GM23338 (cell line): ENCODE results near the gene MAP6D1. TPM values are rescaled to one million over a fixed set of nuclear protein-coding genes. Genes with fewer than 3 reads are reported as not detected.

Experiments
- ATAC-seq: fragments of 200-7000 bp; cut with Tn5 transposase; 3 replicates; pipeline ENCODE4 v1.9.1; 2020
- DNase-seq: peaks from one replicate; pipeline ENCODE4 v3.0.0-alpha.2; 2015; ENCODE audit warnings: low spot score
- H2AFZ ChIP-seq: fragments of 200-600 bp; sonication (generic); 2 replicates; pipeline ENCODE4 v1.8.0; 2016; ENCODE audit warnings: antibody characterized with exemption, mild to moderate bottlenecking, moderate library complexity
- H3F3A ChIP-seq: fragments of 200-600 bp; sonication (generic); replicated peaks from 2 replicates; pipeline ENCODE4 v1.8.0; 2017; ENCODE audit warnings: antibody characterized with exemption, mixed run types, low read depth
- H3K27ac ChIP-seq: fragments of 200-600 bp; sonication (generic); 2 replicates; pipeline ENCODE4 v1.6.1; 2016; ENCODE audit warnings: low read depth
- H3K27me3 ChIP-seq: fragments of 200-600 bp; sonication (generic); 2 replicates; pipeline ENCODE4 v1.8.0; 2016; ENCODE audit warnings: mild to moderate bottlenecking, mixed run types, moderate library complexity; ENCODE audit not compliant: insufficient read depth
- H3K36me3 ChIP-seq: fragments of 200-600 bp; sonication (generic); 2 replicates; pipeline ENCODE4 v1.8.0; 2016; ENCODE audit warnings: mild to moderate bottlenecking; ENCODE audit not compliant: insufficient read depth
- H3K4me1 ChIP-seq: fragments of 200-600 bp; sonication (generic); 2 replicates; pipeline ENCODE4 v1.8.0; 2016; ENCODE audit warnings: mild to moderate bottlenecking, moderate library complexity; ENCODE audit not compliant: insufficient read depth
- H3K4me2 ChIP-seq: fragments of 200-600 bp; sonication (generic); 2 replicates; pipeline ENCODE4 v1.7.1; 2017; ENCODE audit warnings: mixed run types
- H3K4me3 ChIP-seq: fragments of 200-600 bp; sonication (generic); 2 replicates; pipeline ENCODE4 v1.6.1; 2016; ENCODE audit warnings: mixed run types
- H3K79me2 ChIP-seq: fragments of 200-600 bp; sonication (generic); replicated peaks from 2 replicates; pipeline ENCODE4 v1.8.0; 2017; ENCODE audit warnings: mild to moderate bottlenecking; ENCODE audit not compliant: insufficient read depth
- H3K9me2 ChIP-seq: fragments of 200-600 bp; sonication (generic); 2 replicates; pipeline ENCODE4 v1.8.0; 2017; ENCODE audit not compliant: insufficient read depth
- H4K20me1 ChIP-seq: fragments of 200-600 bp; sonication (generic); replicated peaks from 2 replicates; pipeline ENCODE4 v1.8.0; 2017; ENCODE audit warnings: mild to moderate bottlenecking; ENCODE audit not compliant: insufficient read depth
- H3K27ac Mint-ChIP-seq: 2 replicates; pipeline ENCODE4 v1.8.0; 2020; ENCODE audit warnings: inconsistent platforms, mild to moderate bottlenecking, moderate library complexity, mixed read lengths
- H3K27me3 Mint-ChIP-seq: 3 replicates; pipeline ENCODE4 v1.8.0; 2022; ENCODE audit warnings: low read depth, mild to moderate bottlenecking, moderate library complexity, mixed read lengths, inconsistent platforms; ENCODE audit not compliant: insufficient read depth, poor library complexity
- H3K36me3 Mint-ChIP-seq: 3 replicates; pipeline ENCODE4 v1.8.0; 2021; ENCODE audit warnings: low read depth, mild to moderate bottlenecking, inconsistent platforms, moderate library complexity, mixed read lengths
- H3K4me1 Mint-ChIP-seq: 3 replicates; pipeline ENCODE4 v1.8.0; 2020; ENCODE audit warnings: mild to moderate bottlenecking, inconsistent platforms, mixed read lengths
- H3K4me3 Mint-ChIP-seq: 3 replicates; pipeline ENCODE4 v1.8.0; 2021; ENCODE audit warnings: moderate library complexity, mild to moderate bottlenecking, inconsistent platforms, mixed read lengths
- H3K9me3 Mint-ChIP-seq: 3 replicates; pipeline ENCODE4 v1.8.0; 2020; ENCODE audit warnings: moderate library complexity, mild to moderate bottlenecking, inconsistent platforms, mixed read lengths
- CREB1 ChIP-seq: fragments of 250-450 bp; sonication (Bioruptor Pico); IDR thresholded peaks from 2 replicates; pipeline ENCODE4 v1.5.0; 2020; ENCODE audit warnings: low read depth, mild to moderate bottlenecking, moderate library complexity
- ETS1 ChIP-seq: IDR thresholded peaks from 2 replicates; pipeline ENCODE4 v1.6.1; 2016; ENCODE audit warnings: antibody characterized with exemption
- EZH2 ChIP-seq: fragments of 200-600 bp; sonication (generic); IDR thresholded peaks from one replicate; pipeline ENCODE4 v1.8.0; 2017; ENCODE audit warnings: antibody characterized with exemption, mild to moderate bottlenecking, low read depth; ENCODE audit not compliant: unreplicated experiment
- EZH2phosphoT487 ChIP-seq: fragments of 200-600 bp; sonication (generic); IDR thresholded peaks from one replicate; pipeline ENCODE4 v1.8.1; 2018; ENCODE audit warnings: antibody characterized with exemption; ENCODE audit not compliant: unreplicated experiment
- NANOG ChIP-seq: IDR thresholded peaks from 2 replicates; pipeline ENCODE4 v1.6.1; 2016; ENCODE audit warnings: antibody characterized with exemption, borderline replicate concordance
- POLR2AphosphoS5 ChIP-seq: IDR thresholded peaks from 2 replicates; pipeline ENCODE4 v1.6.1; 2016; ENCODE audit warnings: antibody characterized with exemption, low read depth
- ZNF114 ChIP-seq: fragments of 250-450 bp; sonication (Bioruptor Pico); IDR thresholded peaks from 2 replicates; pipeline ENCODE4 v1.5.0; 2020; ENCODE audit warnings: mild to moderate bottlenecking, moderate library complexity
- ZNF462 ChIP-seq: fragments of 250-450 bp; sonication (Bioruptor Pico); IDR thresholded peaks from 2 replicates; pipeline ENCODE4 v1.5.0; 2020; ENCODE audit warnings: mild to moderate bottlenecking, moderate library complexity
- polyA plus RNA-seq: library from polyadenylated mRNA; unstranded; fragments of >200 nt; fragmentation: Nextera tagmentation; extraction: Ambion mirVana; gene quantifications from 2 replicates; pipeline ENCODE4 v1.2.1, GENCODE V29; 2016
- total RNA-seq: library from RNA; depleted of rRNA; stranded (reverse); fragments of >200 nt; shearing (Covaris generic); gene quantifications from 2 replicates; pipeline ENCODE4 v1.2.3, GENCODE V29; 2014

Gene MAP6D1
- total and polyA plus RNA-seq, 2 experiments from 2014 or later = 2.6 to 8.2 TPM

- TF ChIP-seq ZNF462 (CRISPR knock-in tag) (no peak), EZH2phosphoT487 (no peak), POLR2AphosphoS5 (no peak), NANOG (no peak), ZNF114 (CRISPR knock-in tag) (no peak)
Measured at GRCh38 chr3:183800243-183800863, 25.0 kb downstream of the MAP6D1 start (continued).

- Histone ChIP-seq H3K27me3 (no peaks in the 10 kb centered on the region), H3K4me2 (no peak overlapping the region), H3K4me1 (no peaks in the 10 kb centered on the region), H2AFZ (no peak overlapping the region), H3F3A (no peaks in the 10 kb centered on the region), H3K27ac (no peak overlapping the region), H3K36me3 (peaks cover 40% of the 10 kb centered on the region), H3K9me2 (no peaks in the 10 kb centered on the region), H4K20me1 (peaks cover 3% of the 10 kb centered on the region), H3K4me3 (no peak overlapping the region), H3K79me2 (no peaks in the 10 kb centered on the region)
- Mint-ChIP-seq H3K27me3 (peaks cover 7% of the 10 kb centered on the region), H3K27ac (no peak overlapping the region), H3K4me1 (no peaks in the 10 kb centered on the region), H3K9me3 (no peaks in the 10 kb centered on the region; the same call in 2 of the 3 replicates), H3K4me3 (no peak overlapping the region), H3K36me3 (peaks cover 72% of the 10 kb centered on the region)
- ATAC-seq (no peak), DNase-seq (no peak)
- TF ChIP-seq CREB1 (CRISPR knock-in tag) = no peak
- no peak for TF ChIP-seq EZH2
- no peak for TF ChIP-seq POLR2AphosphoS5
- no peak for TF ChIP-seq ZNF462 (CRISPR knock-in tag)
- no peak for TF ChIP-seq ETS1
- TF ChIP-seq EZH2phosphoT487 = no peak
- no peak for TF ChIP-seq NANOG
Measured at GRCh38 chr3:183799461-183799860, 25.9 kb downstream of the MAP6D1 start.
